Dermis blood vessel endothelial cell (primary cell): ENCODE data around the gene PLXNA4. TPM values are rescaled to one million over a fixed set of nuclear protein-coding genes. Genes with fewer than 3 reads are reported as not detected.

Experiments
- DNase-seq: peaks from one replicate; pipeline ENCODE4 v3.0.0; 2010
- total RNA-seq: library from RNA; depleted of rRNA; stranded (reverse); fragments of >200 nt; gene quantifications from 2 replicates; pipeline ENCODE4 v1.2.3, GENCODE V29; 2014

The PLXNA4 gene
- total RNA-seq, 1 donor from 2014 or later, result 1.5 TPM

GRCh38 chr7:132498319-132498718, 78.0 kb downstream of the PLXNA4 start:
- no peak for DNase-seq

- DNase-seq, result no peak
These were observed 79.2 kb downstream of the PLXNA4 start for GRCh38 chr7:132497098-132497497.

GRCh38 chr7:132495936-132496335, 80.3 kb downstream of the PLXNA4 start:
- no peak for DNase-seq

GRCh38 chr7:132494474-132494873, 81.8 kb downstream of the PLXNA4 start:
- DNase-seq, result no peak

GRCh38 chr7:132492823-132493445, 83.3 kb downstream of the PLXNA4 start:
- DNase-seq, result no peak

- DNase-seq, result no peak
These were observed 84.8 kb downstream of the PLXNA4 start for GRCh38 chr7:132491391-132491945.

GRCh38 chr7:132490474-132490873, 85.8 kb downstream of the PLXNA4 start:
- no peak for DNase-seq

- DNase-seq, result no peak
These were observed 86.5 kb downstream of the PLXNA4 start for GRCh38 chr7:132489776-132490237.

- DNase-seq, result no peak
These were observed 87.5 kb downstream of the PLXNA4 start for GRCh38 chr7:132488634-132489302.

GRCh38 chr7:132486274-132486610, 90.0 kb downstream of the PLXNA4 start:
- peak; percentile 82 for DNase-seq

GRCh38 chr7:132485600-132486273, 90.5 kb downstream of the PLXNA4 start:
- no peak for DNase-seq

- no peak for DNase-seq
These were observed 91.1 kb downstream of the PLXNA4 start for GRCh38 chr7:132485136-132485535.

GRCh38 chr7:132482866-132483265, 93.4 kb downstream of the PLXNA4 start:
- no peak for DNase-seq

- DNase-seq, result no peak
These were observed 95.7 kb downstream of the PLXNA4 start for GRCh38 chr7:132480534-132480933.

GRCh38 chr7:132476541-132476940, 99.7 kb downstream of the PLXNA4 start:
- no peak for DNase-seq

- no peak for DNase-seq
These were observed 100.6 kb downstream of the PLXNA4 start for GRCh38 chr7:132475669-132476116.

GRCh38 chr7:132475037-132475668, 101.1 kb downstream of the PLXNA4 start:
- DNase-seq, result no peak

GRCh38 chr7:132472463-132473120, 103.7 kb downstream of the PLXNA4 start:
- DNase-seq, result peak; percentile 37

GRCh38 chr7:132471515-132471914, 104.8 kb downstream of the PLXNA4 start:
- no peak for DNase-seq

- peak; percentile 41 for DNase-seq
These were observed 106.6 kb downstream of the PLXNA4 start for GRCh38 chr7:132469681-132470080.

- peak; percentile 82 for DNase-seq
These were observed 107.0 kb downstream of the PLXNA4 start for GRCh38 chr7:132469264-132469663.

- no peak for DNase-seq
These were observed 109.9 kb downstream of the PLXNA4 start for GRCh38 chr7:132466367-132466766.
